Activated CD8-positive, alpha-beta memory T cell treated with anti-CD3 and anti-CD28 coated beads, Interleukin-2, amount 50 U/mL, for 1 hour (primary cell): ENCODE data around the gene THOC6.
"Not testable (repeated sequence)": the region's sequence is repeated elsewhere in the genome, so short reads cannot be mapped to it uniquely, and the experiment has no call there.

Experiments
- DNase-seq: peaks from one replicate; pipeline ENCODE4 v3.0.0-alpha.2; 2020; ENCODE audit errors: extremely low read depth

Gene THOC6

DNA sequence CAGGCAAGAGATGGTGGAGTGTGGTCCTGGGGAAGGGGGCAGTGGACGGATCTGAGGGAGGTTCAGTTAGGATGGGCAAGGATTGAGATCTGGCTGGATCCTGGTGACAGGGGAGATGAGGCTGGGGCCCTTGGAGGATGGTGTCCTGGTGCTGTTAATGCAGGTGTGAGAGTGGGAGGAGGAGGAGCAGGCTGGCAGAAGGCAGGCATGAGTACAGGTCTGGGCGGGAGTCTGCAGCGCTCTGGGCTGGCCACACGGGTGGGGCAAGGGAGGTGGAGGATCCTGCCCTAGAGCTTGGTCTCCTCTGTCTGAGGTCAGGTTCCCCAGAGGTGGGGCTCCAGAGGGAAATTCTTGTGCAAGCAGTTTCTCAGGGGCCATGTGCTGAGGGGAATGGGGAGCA is 48.3 kb downstream of the THOC6 start:
- not testable (repeated sequence) for DNase-seq

DNA sequence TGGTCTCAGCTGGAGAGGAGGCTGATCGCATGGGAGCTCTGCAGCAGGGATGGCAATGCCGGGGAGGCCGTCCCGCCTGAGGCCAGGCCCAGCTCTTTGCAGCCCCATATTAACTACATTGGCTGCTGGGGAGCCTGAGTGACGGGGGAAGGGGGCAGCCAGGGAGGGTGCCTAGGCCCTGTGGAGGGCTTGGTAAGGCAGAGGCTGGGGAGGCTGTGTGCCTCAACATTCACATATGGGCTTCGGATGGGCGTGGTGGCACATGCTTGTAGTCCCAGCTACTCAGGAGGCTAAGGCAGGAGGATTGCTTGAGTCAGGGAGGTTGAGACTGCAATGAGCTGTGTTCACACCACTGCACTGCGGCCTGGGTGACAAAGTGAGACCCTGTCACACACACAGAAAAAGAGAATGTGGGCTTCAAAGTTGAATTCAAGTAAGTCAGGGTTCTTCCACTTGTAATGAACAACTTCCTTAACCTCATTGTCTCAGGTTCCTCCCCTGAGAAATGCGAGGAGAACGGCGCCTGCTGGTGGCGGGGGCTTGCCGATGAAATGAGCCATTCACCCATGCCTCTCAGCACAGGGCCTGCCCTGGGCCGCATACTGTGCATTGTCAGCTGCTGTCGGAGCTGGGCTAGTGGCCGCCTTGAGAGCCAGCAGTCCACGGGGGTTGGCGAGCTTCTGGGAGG is 48.9 kb downstream of the THOC6 start:
- DNase-seq: not testable (repeated sequence)

DNA sequence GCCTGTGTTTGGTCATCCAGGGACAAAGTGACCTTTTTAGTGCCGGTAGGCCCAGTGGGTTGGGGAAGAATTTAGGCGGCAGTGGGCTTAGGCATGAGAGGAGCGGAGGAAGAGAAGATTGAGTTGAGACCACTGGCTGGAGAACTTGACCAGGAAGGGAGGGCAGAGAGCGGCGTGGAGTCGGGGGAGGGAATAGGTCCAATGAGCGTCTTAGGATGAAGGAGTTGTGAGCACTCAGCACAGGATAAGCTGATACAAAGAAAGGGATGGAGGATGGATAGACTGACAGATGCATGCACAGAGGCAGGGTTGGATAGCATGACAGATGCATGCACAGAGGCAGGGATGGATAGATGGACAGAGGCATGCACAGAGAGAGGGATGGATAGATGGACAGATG is 49.6 kb downstream of the THOC6 start:
- no peak for DNase-seq

DNA sequence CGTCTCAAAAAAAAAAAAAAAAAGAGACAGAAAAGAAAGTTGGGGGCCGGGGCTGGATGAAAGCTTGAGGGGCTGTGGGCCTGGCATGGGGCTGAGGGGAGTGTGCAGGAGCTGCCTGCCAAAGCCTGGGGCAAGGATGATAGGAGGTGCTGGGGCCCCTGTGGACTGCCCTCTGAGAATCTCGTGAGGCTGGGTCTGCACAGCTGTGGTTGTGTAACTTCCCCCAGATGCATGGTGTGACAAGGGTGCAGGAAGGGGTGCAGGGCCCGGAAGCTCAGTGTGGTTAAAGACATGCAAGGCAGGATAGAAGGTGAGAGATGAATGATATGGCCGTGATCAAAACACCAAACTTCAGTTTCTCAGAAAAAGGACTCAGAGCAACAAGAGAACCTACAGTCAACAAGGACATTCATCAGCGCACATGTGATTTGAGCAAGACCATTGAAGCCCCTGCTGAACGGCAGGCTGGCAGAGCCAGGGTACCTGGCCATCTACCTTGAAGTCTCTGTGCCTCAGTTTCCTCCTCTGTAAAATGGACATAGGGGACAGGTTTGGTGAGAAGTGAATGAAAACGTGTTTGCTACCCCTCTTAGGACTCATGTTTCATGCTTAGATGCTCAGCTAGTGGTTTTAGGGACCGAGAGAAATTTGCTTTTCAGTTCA is 51.2 kb downstream of the THOC6 start:
- DNase-seq: no peak

DNA sequence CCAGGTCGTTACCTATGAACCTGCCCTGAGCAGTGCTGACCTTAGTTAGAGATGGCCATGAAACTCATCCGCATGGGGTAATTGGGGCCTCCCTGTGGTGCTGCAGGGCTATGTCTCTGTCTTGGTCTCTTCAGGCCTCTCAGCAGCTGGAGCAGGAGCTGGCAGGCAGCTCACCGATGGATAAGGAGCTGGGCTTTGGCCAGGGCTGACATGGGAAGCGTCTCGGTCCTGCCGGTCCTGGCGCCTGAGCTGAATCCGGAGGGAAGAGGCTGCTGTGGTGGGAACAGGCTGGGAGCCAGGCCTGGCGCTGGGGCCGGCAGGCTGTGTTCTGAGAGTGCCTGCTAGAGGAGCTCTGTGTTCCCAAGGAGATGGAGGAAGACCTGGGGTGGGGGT is 51.7 kb downstream of the THOC6 start:
- DNase-seq: no peak

DNA sequence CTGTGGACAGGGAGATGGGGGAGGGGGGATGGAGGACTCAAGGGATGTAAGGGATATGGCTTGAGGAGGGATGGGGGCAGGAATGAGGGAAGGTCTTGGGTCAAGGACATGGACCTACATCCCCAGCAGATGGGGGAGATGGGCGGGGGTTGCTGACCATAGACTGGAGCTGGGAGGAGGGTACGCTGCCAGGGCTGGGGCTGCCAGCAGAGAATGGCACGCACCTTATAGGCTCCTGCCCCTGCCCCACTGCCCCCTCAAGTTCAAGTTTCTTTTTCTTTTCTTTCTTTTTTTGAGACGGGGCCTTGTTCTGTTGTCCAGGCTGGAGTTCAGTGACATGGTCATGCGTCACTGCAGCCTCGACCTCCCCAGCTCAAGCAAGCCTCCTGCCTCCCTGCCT is 52.1 kb downstream of the THOC6 start:
- DNase-seq: not testable (repeated sequence)

DNA sequence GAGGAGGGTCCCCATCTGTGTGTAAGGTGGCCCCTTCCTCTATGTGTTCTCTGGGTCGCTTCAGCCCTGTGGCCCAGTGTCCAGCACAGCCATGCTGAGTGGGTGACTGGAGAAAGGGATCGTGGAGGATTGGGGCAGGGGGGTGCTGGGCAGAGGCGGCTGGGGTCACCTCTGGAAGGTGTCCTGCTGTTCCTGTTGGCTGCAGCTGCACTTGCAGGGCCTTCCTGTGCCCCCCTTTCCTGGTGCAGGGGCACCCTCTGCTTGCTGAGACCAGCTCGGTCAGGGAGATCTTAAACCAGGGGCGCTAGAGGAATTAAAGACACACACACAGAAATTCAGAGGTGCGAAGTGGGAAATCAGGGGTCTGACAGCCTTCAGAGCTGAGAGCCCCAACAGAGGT is 52.7 kb downstream of the THOC6 start:
- no peak for DNase-seq
